RWPE1 (cell line): Measurements from ENCODE around the gene PIGB.
"Not testable (repeated sequence)": the region's sequence is repeated elsewhere in the genome, so short reads cannot be mapped to it uniquely, and the experiment has no call there.

Experiments used
- CTCF ChIA-PET: fragments of 350-600 bp; sonication (Branson Sonifier 250); formaldehyde crosslinking; extraction: SDS; loops from one replicate; lab custom pipeline; 2021; lab: Yijun Ruan, JAX
- POLR2A ChIA-PET: fragments of 400-600 bp; formaldehyde crosslinking; extraction: SDS; loops from one replicate; lab custom pipeline; 2020; ENCODE audit warnings: antibody characterized with exemption; ENCODE audit not compliant: low non-redundant PET; lab: Yijun Ruan, JAX
- DNase-seq: peaks from one replicate; pipeline ENCODE4 v3.0.0; 2012; ENCODE audit warnings: low spot score
- H3K27ac ChIP-seq: fragments of 450-650 bp; 2 replicates; pipeline ENCODE4 v1.5.1; 2017
- CTCF ChIP-seq: fragments of 450-650 bp; conservative IDR thresholded peaks from 2 replicates; pipeline ENCODE4 v1.5.1; 2017; ENCODE audit warnings: low read depth, mild to moderate bottlenecking

The PIGB gene

DNA sequence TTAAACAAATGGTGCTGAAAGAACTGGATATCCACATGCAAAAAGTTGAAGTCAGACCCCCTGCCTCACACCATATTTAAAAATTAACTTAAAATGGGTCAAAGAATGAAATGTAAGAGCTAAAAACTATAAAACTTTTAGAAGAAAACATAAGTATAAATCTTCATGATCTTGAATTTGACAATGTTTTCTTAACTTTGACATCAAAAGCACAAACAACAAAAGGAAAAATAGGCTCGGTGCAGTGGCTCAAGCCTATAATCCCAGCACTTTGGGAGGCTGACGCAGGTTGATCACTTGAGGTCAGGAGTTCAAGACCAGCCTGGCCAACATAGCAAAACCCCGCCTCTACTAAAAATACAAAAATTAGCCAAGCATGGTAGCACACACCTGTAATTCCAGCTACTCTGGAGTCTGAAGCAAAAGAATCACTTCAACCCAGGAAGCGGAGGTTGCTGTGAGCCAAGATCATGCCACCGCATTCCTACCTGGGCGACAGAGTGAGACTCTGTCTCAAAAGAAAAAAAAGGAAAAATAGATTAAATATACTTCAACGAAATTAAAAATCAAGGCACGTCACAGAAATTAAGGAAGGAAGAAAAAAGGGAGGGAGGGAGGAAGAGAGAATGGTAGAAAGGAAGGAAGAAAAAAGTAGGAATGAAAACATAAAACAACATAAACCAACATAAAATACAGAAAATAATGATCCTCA lies 30.9 kb upstream of the PIGB start:
- ChIA-PET CTCF (interaction anchor here (0.6 kb wide), 1 partner anchor 45 kb away, joined by 3 read pairs; no protein-coding TSS in a partner anchor), POLR2A (no interaction called here)
- no peak overlapping the region for H3K27ac ChIP-seq

DNA sequence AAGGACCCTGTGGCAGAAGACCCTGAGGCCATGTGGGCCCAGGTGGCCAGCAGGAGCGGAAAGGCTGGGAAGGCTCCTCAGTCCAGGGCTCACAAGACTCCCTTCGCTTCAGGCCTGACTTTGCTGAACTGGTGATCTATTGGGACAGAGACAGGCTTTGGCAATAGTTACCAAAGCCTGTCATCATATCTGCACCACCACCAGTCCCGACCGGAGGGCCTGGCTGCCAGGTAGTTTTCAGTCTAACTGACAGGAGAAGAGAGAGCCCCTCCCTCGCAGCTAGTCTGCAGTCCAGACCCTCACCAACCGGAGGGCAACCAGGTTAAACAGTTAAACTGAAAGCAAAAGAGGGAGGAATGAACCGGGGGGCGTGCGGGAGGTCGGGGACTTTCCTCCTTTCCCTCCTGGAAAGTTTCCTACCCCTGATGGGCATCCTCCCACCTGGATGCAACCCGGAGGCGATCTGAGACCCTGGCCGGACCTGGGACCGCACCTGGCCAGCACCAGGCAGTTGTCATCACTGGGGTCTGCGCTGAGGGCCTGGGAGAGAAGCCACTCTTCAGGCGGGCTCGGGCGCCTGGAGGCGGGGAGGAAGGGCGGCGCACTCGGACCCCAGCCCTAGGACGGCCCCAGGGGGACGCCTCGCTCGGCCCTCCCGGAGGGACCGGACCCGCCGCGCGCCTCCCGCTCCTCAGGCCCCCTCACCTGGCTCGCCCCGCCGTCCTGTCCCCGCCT lies 29.8 kb upstream of the PIGB start:
- peak overlapping the region; percentile 87 for H3K27ac ChIP-seq
- POLR2A ChIA-PET = no interaction called here

More for the DNA sequence above, 30.9 kb upstream of the PIGB start:
- no peak for DNase-seq
- no peak for TF ChIP-seq CTCF

DNA sequence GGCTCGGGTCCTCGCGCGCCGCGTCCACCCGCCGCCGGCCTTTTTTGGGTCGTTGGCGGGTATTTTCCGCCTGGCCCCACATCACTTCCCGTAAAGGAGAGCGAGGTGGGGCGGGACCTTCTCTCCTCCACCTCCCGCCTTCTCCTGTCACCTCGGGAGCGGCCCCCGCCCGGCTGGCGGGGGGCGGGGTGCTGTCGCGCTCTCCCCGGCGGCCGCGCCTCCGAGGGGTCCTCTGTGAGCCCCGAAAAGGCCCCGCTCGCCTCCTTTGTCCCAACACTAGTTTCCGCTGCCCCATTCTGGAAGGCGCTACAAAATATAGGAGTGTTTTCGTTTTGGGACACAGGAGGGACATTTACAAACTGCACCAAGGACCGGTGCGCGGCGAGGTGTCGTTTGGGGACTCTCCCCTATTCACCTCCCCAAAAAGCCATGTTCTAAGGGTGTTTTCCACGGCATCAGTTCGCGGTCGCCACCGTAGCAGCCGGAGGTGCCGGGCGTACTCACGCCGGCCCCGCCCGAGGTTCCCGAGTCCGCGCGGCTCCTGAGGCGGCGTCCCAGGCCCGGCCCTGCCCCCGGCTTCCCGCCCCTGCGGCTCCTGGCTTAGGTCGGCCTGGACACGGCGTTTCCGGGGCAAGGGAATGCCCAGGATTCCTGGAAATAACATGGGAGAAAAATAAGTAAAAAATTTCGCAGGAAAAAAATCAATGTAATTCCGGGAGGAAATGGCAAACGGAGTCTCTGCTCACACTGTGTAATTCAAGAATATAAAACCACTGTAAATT lies 29.1 kb upstream of the PIGB start, which contains the start of gene RAB27A:
Gene RAB27A, minus strand, starts transcription at position 68 of the 782 bp plus-strand sequence. CDS start 54,879 bp downstream, outside the sequence.
- peak within 1 kb of the TSS; percentile 87 for H3K27ac ChIP-seq
- TF ChIP-seq CTCF = no peak
- ChIA-PET POLR2A (no interaction called here), CTCF (interaction anchor here (1.0 to 1.7 kb wide), 2 partner anchors 71 to 1327 kb away, joined by 3 to 7 read pairs; no protein-coding TSS in a partner anchor)
- peak; percentile 86 for DNase-seq

More for the DNA sequence above, 29.8 kb upstream of the PIGB start:
- DNase-seq = peak; percentile 53
- CTCF ChIA-PET = interaction anchor here (0.5 to 0.7 kb wide), 2 partner anchors 29 to 72 kb away, joined by 3 read pairs; no protein-coding TSS in a partner anchor
- TF ChIP-seq CTCF = no peak

DNA sequence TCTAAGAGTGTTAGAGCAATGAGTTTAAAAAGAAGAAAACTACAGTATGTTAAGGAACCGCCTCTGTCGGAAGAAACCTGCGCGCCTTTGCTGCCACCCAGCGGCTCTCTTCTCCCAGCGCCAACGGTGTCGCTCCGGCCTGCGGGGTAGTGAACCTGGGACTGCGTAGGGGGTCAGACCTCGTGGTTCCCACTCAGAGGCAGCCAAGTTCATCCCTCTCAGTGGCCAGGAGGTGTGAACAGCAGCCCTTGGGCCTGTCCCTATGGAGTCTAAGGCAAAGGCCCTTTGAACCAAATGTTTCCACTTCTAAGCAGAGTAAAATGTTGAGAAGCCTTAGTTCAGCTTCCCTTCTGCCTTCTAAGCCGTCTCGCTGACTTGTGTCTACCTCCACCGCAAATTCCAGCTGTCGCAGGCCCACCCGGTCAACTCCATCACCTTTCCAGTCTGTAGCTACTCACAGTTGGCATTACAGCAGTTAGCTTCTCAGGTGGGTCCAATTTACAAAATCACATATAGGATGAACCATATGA lies 28.4 kb upstream of the PIGB start:
- H3K27ac ChIP-seq = peak overlapping the region; percentile 87
- CTCF ChIA-PET = interaction anchor here (0.7 to 1.7 kb wide), 5 partner anchors 72 to 1328 kb away, joined by 3 to 7 read pairs (median 4); no protein-coding TSS in a partner anchor
- peak; percentile 98 for TF ChIP-seq CTCF
- POLR2A ChIA-PET = no interaction called here
- DNase-seq = peak; percentile 78

DNA sequence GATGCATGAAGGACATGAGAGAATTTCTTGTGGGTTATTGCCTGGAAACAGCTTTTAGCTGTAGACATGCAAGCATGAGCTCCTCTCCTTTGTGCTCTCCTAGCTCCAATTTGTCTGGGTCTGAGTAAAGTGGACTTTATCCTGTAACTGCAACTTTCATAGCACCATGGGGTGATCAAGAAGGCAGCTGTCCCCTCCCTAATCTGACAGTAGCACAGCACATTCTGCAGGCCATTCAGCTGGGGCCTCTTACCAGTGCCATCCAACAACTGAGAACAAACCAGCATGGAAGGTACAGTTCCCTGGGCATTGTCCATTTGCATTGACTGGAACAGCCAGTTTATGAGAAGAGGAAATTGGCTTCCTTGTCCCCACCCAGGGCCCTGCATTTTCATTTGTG lies 21.7 kb upstream of the PIGB start:
- POLR2A ChIA-PET = no interaction called here
- CTCF ChIA-PET = no interaction called here

DNA sequence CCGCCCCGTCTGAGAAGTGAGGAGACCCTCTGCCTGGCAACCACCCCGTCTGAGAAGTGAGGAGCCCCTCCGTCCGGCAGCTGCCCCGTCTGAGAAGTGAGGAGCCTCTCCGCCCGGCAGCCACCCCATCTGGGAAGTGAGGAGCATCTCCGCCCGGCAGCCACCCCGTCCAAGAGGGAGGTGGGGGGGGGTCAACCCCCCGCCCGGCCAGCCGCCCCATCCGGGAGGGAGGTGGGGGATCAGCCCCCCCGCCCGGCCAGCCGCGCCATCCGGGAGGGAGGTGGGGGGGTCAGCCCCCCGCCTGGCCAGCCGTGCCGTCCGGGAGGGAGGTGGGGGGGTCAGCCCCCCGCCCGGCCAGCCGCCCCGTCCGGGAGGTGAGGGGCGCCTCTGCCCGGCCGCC lies 16.2 kb upstream of the PIGB start:
- H3K27ac ChIP-seq, DNase-seq, CTCF ChIA-PET, POLR2A ChIA-PET: not testable (repeated sequence)

More for the DNA sequence above, 21.7 kb upstream of the PIGB start:
- DNase-seq = no peak
- no peak for TF ChIP-seq CTCF
- H3K27ac ChIP-seq = no peak overlapping the region
